Stimulated activated CD4-positive, alpha-beta T cell treated with anti-CD3 and anti-CD28 coated beads, Interleukin-4, amount 100 ng/mL, for 1 hour (primary cell): ENCODE results near the gene MUC6.

Experiments
- DNase-seq: peaks from one replicate; pipeline ENCODE4 v3.0.0-alpha.2; 2020

MUC6 gene

DNA sequence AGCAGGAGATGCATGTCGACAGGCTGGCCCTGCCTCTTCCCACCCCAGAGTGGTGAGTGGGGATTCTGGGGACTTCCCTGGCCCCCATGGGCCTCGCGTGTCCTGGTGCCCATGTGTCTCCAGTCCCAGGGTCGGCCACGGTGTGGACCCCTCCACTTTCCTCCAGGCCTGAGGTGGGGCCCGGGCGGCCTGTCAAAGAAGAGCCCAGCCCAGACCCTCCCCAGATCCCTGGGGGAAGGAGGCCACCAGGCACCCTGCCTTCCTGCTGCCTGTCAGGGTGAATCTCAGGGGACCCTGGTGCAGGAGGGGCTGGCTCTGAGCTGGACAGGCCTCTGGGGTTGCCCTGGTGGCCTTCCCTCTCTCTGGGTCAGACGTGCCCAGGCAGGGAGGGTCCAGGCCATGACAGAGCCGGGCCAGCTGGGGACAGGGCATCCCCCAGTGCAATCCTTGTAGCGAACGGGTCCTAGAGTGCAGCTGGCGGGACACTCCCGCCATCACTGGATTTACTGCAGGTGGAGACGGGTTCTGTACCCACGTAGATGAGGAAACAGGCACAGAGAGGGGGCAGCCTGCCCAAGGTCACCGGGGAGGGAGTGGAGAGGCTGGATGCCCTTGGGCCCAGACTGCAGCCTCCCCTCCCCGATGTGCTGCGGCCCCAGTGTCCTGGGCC is 13.5 kb upstream of the MUC6 start:
- DNase-seq: no peak

DNA sequence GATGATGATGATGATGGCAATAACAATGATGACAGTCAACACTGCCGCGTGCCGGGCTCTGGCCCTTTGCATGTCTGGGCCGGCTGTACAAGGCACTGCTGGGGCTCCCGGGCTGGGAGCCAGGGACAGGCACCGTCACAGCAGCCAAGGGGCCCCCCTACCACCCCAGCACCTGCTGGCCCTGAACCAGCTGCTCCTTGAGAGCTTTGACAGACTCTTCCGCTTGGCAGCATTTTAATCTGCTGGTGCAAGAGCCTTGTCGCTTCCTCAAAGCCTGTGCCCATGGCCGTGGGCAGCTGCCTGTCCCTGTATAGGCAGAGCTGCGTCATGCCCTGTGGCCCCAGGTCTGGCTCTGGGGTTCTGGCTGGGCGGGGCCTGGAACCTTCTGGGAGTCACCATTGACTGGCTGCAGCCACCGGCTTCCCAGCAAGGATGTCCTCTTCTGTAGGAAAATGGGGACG is 12.9 kb upstream of the MUC6 start:
- DNase-seq: no peak

DNA sequence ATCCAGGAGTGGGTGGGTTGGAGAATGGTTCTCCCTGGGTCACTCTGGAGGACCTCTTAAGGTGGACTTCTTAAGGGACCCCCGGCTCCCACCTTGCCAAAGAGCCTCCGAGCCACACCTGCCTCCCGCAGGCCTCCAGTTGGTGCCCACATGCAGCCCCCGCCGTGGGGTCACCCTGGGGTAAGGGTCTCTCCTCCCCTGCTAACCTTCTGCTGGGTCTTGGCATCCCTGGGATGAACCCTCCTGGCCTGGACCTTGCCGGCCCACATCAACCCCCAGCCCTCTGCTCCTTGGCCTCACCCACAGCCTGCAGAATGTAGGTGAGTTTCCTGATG is 12.5 kb upstream of the MUC6 start:
- no peak for DNase-seq

GRCh38 chr11:1048375-1049070 is 12.0 kb upstream of the MUC6 start:
- DNase-seq: no peak

GRCh38 chr11:1047595-1048156 is 11.2 kb upstream of the MUC6 start:
- no peak for DNase-seq

- no peak for DNase-seq
These were observed 7.6 kb upstream of the MUC6 start for GRCh38 chr11:1044160-1044559.

DNA sequence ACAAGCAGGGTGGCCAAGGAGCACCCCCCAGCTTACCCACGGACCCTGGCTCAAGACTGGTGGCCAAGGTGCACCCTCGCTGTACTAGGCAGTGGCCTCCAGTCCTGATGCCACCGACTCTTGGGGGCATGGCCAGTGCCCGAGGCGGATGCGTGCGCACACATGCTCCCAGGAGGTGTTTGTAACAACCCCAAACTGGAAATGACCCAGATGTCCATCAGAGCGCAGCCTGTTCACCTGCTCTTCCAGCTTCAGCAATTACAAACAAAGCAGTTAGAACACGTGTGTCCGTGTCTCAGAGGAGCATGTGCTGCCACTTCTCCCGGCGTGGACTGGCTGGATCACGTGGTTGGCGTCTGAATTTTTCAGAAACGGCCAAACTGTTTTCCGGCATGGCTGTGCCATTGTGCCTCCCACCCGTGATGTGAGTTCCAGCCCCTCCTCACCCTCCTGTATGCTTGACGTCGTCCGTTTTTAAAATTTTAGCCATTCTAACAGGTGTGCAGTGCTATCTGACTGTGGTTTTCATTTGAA is 7.1 kb upstream of the MUC6 start:
- DNase-seq: no peak

DNA sequence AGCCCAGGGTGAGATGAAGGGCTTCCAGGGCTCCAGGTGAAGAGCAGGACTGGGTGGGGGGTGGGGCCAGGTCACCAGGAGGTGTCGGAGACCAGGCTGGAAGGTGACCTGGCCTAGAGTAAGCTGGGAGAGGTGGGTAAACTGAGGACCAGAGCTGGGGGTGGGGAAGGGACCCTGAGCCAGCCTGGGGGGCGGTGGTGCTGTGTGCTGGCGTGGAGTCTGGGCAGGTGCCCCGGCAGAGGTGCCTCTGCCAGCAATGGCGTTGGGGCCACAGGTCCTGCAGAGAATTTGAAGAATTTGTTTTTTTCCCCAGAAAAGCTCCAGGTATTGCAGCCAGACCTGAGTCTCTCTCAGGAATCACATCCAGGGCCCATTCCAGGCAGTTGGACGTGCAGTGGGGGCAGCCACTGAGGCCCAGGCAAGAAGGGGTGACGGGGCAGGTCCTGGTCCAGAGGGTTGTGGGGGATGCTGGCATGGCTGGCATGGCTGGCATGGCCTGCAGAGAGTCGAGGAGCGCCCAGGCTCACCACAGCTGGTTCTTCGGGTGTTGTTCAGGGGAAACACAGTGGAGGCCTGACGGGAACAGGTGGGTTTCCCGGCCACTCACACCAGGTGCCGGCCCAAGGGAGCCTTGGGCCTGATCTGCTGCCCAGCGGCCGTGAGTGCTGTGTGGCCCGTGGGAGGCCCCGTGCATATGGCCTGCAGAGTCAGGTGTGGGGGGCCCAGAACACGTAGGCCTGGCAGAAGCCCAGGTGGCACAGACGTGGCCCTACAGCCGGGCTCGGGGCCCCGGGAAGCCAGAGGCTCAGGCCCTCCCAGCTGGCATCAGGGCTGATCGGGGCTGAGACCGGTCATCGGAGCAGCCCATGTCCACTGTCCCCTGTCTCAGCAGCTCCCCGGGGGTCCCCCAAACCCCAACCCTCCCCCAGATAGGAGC is 6.4 kb upstream of the MUC6 start:
- DNase-seq: no peak

GRCh38 chr11:1041936-1042608 is 5.6 kb upstream of the MUC6 start:
- no peak for DNase-seq

- DNase-seq: no peak
These were observed 5.0 kb upstream of the MUC6 start for GRCh38 chr11:1041471-1041870.

DNA sequence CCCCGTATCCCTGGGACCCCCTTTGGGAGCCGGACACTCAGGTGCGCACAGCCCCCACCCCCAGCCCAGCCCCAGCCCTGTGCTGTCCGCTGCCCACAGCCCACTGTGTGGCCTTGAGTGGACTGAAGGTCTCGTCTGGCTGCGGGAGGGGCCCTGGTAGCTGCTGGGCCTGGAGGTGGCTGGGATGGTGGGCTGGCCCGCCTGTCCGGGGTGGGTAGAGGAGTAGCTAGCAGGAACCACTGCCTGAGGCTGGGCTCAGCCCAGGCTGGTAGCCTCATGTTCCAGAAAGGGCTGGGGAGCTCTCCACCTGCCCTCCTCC is 4.6 kb upstream of the MUC6 start:
- DNase-seq: no peak

DNA sequence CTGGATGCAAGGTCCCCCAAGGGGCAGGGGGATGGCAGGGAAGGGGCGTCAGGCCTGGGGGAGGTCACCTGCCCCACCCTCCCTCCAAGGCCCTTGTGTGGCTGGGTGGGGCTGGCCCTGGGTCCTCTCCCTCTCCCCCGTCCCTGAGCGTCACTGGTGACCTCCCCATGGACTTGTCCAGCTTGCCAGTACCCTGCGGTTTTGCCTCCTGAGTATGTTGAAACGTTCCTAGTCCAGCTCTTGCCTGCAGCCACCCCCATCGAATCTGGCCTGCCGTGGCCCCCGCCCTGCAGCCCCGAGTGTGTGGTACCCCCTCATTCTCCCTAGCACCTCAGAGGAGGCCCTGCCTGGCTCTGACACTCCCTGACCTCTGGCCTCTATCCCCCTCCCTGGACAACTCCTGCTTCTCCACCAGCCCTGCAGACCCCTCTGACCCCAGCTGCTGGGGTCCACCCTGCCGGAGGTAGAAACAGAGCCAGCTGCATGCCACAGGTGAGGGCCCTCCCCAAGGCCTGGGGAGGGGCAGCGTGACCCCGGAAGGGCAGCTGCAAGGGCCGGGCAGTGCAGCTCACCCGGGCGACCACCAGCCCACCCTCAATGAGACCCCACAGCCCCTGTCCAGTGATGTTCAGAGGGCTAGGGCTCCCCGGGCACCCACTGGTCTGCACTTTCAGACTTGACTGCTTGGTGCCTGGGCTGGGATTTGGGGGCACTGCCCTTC is 4.1 kb upstream of the MUC6 start:
- no peak for DNase-seq

- no peak for DNase-seq
These were observed 3.2 kb upstream of the MUC6 start for GRCh38 chr11:1039481-1040427.

GRCh38 chr11:1038921-1039320 is 2.4 kb upstream of the MUC6 start:
- no peak for DNase-seq

DNA sequence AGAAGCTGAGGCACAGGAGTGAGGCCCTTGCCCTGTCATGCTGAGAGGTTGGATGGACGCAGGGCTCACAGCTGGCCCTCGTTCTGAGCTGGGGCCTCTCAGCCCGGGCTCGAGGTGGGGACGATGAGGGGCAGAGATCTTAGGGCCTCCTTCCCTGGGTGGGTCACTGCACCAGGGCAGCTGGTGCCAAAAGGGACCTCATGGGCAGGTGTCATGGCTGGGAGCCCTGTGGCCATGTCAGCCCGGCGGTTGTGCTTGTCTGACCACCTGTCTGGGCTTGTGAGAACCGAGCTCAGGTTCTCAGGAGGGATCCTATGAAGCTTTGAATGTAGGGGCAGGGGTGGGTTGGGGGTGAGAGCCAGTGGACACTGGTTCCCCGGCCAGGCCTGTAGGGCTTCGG is 1.8 kb upstream of the MUC6 start:
- no peak for DNase-seq

DNA sequence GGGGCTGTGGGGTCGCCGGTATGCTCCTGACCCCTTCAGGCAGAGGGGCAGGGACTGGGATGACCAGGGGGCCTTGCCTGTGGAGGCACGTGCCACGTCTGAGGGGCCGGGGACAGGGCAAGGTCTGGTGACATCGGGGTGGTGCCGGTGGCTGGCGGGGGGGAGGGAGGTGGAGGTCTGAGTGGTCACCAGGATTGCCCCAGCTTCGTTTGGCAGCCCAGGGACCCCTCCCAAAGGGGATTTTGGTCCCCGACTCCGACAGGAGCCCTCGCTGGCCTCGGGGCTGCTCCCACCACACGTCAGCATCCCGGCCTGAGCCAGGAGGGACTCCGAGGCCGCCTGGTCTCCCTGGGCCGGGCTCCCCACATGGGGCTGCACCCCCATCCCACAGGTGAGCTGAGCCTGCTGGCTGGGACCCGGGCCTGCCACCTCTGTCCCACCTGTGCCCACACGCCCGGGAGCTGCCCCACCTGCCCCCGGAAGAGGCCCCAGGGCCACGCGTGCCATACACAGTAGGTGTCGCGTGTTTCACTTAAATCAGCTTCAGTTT is 1.1 kb upstream of the MUC6 start:
- DNase-seq: no peak

DNA sequence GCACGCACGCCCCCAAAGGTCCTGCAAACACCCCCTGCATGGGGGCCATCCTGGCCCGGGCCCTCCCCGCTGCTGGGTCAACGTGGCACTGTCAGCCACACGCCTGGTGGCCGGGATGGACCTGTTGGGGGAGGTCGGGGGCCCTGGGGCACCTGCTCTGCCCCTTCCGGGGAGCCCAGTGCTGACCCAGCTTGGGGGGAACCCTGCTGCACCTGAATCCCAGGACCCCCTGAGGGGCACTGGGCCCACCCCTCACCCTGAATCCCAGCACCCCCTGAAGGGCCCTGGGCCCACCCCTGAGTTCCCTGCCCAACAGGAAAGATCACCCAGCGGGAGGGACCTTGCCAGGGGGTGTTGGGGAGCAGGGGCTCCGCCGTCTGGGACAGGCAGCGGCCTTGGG is 413 bp upstream of the MUC6 start:
- DNase-seq: no peak

DNA sequence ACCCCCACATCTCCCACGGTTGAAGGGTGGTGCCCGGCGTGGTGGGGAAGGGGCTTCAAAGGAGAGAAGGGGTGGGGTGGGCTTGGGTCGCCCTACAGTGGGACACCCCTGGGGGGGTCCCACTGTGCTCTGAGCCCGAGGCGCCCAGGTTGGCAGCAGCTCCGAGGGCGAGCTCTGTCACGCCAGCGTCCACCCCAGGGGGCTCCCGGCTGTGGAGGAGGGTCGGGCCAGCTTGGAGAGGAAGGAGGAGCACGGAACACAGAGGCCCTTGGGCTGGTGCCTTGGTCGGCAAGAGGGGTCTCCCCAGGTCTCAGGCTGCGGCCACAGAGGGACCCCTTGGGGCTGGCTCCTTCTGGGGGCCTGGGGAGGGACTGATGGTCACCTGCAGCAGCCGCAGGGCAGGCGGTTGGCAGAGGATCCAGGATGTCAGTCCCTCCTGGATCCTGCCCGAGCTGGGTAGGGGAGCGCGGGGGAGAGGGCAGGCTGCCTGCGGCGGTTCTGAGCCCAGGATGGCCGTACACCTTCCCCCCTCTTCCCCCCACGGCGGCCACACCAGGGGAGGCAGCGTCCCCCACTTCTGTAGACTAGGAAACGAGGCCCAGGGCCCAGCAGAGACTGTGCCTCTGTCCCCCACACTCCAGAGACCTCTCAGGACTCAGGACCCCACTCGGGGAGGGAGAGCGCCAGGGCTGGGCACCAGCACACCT is 788 bp downstream of the MUC6 start:
- no peak for DNase-seq

DNA sequence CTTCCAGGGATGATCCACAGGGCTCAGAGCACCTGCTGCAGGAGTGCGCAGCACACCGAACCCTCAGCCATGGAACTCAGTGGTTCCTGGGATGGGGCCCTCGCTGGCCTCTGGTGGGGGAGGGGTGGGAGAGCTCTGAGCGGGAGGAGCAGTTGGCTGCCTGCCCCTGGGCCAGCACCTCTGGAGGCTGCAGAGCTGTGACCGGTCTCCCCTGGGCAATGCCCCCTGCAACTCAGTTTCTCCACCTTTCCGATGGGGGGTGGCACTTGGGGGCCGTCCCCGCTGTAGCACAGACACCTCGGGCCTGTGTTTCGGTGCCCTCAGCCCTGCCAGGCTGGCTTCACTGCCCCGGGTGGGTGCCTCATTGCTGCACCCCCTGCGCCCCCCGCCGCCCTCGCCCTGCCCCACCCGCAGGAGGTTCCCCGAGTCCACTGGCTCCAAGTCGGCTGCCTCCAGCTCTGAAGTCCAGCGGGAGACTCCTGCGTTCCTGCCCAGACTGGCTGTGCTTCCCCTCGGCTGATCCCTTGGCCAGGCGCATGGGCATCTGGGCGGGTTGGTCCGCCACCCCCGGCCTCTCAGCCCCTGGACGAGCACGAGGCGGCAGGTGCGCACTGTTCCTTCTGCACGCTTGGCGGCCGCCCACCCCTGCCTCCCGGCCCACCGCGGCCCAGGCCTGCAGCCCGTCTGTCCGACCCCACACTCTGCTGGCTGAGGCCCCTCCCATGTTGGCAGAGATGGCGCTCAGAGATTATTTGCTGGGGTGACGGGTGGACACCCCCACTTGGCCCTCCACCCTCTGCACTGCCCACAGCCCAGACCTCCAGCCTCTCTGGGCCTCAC is 1.8 kb downstream of the MUC6 start:
- DNase-seq: no peak
